Measurements from ENCODE around the gene KIAA0232.
"Not testable (repeated sequence)": the region's sequence is repeated elsewhere in the genome, so short reads cannot be mapped to it uniquely, and the experiment has no call there.

Gene KIAA0232

GRCh38 chr4:6889101-6889735 is 106.7 kb downstream of the KIAA0232 start:
- DNase-seq: no peak

- no peak for DNase-seq
Observed at GRCh38 chr4:6889736-6890324, 107.3 kb downstream of the KIAA0232 start.

- DNase-seq: no peak
Observed at GRCh38 chr4:6890358-6890757, 107.8 kb downstream of the KIAA0232 start.

GRCh38 chr4:6890971-6891370 is 108.4 kb downstream of the KIAA0232 start:
- not testable (repeated sequence) for DNase-seq

- DNase-seq: no peak
Observed at GRCh38 chr4:6891436-6892170, 109.1 kb downstream of the KIAA0232 start.

GRCh38 chr4:6892190-6892908 is 109.8 kb downstream of the KIAA0232 start:
- DNase-seq: no peak

GRCh38 chr4:6892909-6893202 is 110.3 kb downstream of the KIAA0232 start:
- DNase-seq: no peak

GRCh38 chr4:6893449-6894085 is 111.0 kb downstream of the KIAA0232 start:
- no peak for DNase-seq

GRCh38 chr4:6894086-6894478 is 111.6 kb downstream of the KIAA0232 start:
- DNase-seq: no peak

GRCh38 chr4:6894528-6895498 is 112.3 kb downstream of the KIAA0232 start:
- DNase-seq: no peak

GRCh38 chr4:6896035-6896434 is 113.5 kb downstream of the KIAA0232 start:
- no peak for DNase-seq

- DNase-seq: no peak
Observed at GRCh38 chr4:6898763-6899162, 116.2 kb downstream of the KIAA0232 start.

- no peak for DNase-seq
Observed at GRCh38 chr4:6900181-6900812, 117.8 kb downstream of the KIAA0232 start.

- DNase-seq: no peak
Observed at GRCh38 chr4:6900956-6901355, 118.4 kb downstream of the KIAA0232 start.

- DNase-seq: no peak
Observed at GRCh38 chr4:6901669-6902317, 119.3 kb downstream of the KIAA0232 start.

- DNase-seq: no peak
Observed at GRCh38 chr4:6902318-6903042, 120.0 kb downstream of the KIAA0232 start.

- DNase-seq: no peak
Observed at GRCh38 chr4:6905516-6906445, 123.3 kb downstream of the KIAA0232 start.

GRCh38 chr4:6906486-6906885 is 124.0 kb downstream of the KIAA0232 start:
- DNase-seq: not testable (repeated sequence)

- no peak for DNase-seq
Observed at GRCh38 chr4:6907658-6908191, 125.2 kb downstream of the KIAA0232 start.
